Endometrium (tissue), 2 donors: ENCODE measurements around the gene ARF1.

ENCODE experiments used
- FAIRE-seq: peaks from 2 replicates; lab custom pipeline; 2012; peaks lifted over from hg19 to GRCh38; lab: Jason Lieb, UNC
- donor health status: control.
- donor health status: control.

The ARF1 gene

DNA sequence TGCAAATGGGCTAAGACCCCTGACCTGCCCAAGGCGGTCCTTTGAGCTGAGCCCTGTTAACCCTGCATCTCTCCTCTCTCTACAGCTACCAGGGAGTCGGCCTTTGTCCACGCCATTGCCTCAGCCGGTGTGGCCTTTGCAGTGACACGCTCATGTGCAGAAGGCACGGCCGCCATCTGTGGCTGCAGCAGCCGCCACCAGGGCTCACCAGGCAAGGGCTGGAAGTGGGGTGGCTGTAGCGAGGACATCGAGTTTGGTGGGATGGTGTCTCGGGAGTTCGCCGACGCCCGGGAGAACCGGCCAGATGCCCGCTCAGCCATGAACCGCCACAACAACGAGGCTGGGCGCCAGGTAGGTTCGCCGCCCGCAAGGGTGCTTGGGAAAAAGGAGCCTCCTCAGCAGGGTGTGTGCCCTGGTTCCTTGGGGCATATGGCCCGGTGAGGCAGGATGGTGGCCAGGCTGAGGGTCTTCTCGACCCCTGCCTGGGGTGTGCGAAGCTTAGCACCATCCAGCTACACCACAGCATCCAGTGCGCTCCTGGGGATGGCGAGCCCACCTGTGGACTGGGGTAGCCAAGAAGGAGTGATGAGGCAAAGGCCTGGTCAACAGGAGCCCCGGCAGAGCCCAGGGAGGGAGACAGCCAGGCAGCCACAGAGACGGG, 31.8 kb upstream of the ARF1 start:
- no peak for FAIRE-seq

DNA sequence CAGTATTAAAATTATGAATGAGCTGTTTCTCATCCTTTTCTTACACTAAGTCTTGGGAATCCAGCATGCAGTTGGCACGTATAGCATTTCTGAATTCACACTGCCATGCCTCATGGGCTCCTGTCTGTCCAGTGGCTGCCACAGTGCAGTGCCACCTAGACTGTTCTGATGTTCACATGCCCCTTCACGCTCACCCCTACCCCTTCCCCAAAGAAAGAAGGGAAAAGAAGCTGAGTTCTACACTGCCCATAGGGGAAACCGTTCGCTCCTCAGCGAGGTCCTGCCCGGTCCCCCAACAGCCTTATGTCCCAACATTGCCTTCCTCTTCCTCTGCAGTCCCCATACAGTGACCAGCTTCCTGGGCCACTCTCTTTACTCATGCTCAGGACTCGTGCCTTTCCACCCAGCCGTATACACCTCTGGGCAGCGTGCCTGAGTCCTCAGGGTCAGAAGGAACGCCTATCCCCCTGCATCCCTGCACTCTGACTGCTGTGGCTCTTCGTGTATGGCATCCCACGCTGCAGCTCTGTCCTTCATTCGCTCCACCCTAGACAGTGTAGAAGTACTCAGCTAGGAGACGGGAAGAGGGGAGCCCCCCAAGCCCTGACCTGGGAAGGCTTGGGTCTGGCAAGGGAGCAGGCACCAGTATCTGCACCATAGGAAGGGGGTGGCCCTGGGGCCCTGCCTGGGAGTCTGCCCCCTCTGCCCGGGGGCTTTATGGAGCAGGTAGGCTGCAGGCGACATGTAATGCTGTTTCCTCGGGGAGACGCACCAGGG, 24.1 kb upstream of the ARF1 start:
- no peak for FAIRE-seq

DNA sequence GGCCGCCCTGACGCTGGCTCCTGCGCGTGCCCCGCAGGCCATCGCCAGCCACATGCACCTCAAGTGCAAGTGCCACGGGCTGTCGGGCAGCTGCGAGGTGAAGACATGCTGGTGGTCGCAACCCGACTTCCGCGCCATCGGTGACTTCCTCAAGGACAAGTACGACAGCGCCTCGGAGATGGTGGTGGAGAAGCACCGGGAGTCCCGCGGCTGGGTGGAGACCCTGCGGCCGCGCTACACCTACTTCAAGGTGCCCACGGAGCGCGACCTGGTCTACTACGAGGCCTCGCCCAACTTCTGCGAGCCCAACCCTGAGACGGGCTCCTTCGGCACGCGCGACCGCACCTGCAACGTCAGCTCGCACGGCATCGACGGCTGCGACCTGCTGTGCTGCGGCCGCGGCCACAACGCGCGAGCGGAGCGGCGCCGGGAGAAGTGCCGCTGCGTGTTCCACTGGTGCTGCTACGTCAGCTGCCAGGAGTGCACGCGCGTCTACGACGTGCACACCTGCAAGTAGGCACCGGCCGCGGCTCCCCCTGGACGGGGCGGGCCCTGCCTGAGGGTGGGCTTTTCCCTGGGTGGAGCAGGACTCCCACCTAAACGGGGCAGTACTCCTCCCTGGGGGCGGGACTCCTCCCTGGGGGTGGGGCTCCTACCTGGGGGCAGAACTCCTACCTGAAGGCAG, 23.4 kb upstream of the ARF1 start:
- no peak for FAIRE-seq

DNA sequence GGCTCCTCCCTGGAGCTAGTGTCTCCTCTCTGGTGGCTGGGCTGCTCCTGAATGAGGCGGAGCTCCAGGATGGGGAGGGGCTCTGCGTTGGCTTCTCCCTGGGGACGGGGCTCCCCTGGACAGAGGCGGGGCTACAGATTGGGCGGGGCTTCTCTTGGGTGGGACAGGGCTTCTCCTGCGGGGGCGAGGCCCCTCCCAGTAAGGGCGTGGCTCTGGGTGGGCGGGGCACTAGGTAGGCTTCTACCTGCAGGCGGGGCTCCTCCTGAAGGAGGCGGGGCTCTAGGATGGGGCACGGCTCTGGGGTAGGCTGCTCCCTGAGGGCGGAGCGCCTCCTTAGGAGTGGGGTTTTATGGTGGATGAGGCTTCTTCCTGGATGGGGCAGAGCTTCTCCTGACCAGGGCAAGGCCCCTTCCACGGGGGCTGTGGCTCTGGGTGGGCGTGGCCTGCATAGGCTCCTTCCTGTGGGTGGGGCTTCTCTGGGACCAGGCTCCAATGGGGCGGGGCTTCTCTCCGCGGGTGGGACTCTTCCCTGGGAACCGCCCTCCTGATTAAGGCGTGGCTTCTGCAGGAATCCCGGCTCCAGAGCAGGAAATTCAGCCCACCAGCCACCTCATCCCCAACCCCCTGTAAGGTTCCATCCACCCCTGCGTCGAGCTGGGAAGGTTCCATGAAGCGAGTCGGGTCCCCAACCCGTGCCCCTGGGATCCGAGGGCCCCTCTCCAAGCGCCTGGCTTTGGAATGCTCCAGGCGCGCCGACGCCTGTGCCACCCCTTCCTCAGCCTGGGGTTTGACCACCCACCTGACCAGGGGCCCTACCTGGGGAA, 22.7 kb upstream of the ARF1 start:
- no peak for FAIRE-seq

DNA sequence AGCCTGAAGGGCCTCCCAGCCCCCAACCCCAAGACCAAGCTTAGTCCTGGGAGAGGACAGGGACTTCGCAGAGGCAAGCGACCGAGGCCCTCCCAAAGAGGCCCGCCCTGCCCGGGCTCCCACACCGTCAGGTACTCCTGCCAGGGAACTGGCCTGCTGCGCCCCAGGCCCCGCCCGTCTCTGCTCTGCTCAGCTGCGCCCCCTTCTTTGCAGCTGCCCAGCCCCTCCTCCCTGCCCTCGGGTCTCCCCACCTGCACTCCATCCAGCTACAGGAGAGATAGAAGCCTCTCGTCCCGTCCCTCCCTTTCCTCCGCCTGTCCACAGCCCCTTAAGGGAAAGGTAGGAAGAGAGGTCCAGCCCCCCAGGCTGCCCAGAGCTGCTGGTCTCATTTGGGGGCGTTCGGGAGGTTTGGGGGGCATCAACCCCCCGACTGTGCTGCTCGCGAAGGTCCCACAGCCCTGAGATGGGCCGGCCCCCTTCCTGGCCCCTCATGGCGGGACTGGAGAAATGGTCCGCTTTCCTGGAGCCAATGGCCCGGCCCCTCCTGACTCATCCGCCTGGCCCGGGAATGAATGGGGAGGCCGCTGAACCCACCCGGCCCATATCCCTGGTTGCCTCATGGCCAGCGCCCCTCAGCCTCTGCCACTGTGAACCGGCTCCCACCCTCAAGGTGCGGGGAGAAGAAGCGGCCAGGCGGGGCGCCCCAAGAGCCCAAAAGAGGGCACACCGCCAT, 21.9 kb upstream of the ARF1 start:
- FAIRE-seq, result no peak

DNA sequence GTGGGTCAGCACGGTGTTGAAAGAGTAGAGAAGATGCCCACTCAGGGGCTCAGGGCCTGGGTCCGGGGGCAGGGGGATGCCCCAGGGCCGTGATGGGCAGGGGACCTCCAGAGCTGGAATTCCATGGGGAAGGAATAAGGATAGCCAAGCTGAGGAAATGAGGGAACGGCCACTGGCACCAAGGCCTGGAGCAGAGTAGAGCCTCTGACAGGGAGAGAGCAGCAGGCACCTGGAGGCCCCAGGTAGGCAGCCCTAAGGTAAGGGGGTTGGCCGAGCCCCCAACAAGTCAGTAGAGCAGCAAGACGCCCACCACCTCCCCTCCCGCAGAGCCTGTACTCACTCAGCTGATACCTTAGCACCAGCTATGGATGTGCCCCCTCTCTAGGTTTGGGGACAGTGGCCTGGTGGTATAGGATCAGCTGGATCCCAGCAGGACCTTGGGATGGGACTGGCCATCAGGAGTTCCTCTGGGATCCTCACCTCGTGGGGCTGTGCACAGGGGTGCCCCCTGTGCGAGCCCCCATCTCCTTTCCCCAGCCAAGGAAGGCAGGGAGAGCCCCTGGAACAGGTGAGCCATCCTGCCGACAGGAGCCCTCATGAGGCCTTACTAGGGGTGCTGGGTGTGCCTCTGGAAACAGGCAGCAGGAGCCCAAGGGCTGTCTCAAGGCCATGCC, 21.0 kb upstream of the ARF1 start:
- no peak for FAIRE-seq

DNA sequence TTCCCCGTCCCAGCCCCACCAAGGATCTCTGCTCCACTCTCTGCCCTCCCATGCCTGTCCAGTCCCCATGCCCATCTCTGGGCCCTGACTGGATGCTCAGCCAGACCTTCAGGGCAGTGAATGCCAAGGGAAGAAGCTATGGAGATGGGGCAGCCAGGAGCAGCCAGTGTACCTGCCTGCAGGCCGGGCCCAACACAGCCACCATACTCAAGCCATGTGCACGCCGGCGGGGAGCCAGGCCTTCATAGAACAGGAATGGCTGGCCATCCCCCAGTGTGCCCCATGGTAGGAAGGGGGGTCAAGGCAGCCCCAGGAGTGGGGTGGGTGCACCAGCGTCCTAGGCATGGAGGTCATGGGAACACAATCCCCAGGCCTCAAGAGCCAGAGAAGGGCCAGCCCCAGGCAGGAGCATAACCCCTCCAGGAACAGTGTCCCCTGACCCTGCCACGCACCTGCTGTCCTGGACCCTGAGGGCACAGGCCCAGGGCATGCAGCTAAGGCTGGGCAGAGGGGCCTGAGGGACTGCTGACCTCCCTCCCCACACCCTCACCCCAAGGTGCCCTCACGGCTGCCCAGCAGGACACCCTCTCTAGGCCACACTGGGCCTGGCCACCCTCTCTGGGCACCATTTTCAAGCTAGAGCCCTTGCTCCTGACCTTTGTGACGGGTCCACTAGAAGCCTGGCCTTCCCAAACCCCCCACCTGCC, 20.3 kb upstream of the ARF1 start:
- FAIRE-seq, result no peak

DNA sequence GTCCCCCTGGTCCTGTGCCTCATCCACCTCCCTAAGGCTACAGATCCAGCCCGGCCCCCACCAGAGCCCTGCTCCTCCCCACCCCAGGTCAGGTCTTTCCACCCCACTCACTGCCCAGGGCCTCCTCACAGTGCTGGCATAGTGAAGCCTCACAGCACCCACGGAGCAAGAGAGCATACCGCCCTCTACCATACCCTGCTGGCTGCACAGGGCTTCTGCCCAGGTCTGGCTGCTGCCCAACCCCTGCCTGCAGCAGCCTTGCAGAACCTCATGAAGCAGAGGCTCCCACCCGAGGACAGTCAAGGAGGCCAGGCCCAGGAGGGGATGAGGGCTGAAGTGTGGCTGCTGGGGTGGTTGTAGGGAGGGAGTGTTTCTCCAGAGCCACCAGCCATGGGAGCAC, 19.7 kb upstream of the ARF1 start:
- no peak for FAIRE-seq

DNA sequence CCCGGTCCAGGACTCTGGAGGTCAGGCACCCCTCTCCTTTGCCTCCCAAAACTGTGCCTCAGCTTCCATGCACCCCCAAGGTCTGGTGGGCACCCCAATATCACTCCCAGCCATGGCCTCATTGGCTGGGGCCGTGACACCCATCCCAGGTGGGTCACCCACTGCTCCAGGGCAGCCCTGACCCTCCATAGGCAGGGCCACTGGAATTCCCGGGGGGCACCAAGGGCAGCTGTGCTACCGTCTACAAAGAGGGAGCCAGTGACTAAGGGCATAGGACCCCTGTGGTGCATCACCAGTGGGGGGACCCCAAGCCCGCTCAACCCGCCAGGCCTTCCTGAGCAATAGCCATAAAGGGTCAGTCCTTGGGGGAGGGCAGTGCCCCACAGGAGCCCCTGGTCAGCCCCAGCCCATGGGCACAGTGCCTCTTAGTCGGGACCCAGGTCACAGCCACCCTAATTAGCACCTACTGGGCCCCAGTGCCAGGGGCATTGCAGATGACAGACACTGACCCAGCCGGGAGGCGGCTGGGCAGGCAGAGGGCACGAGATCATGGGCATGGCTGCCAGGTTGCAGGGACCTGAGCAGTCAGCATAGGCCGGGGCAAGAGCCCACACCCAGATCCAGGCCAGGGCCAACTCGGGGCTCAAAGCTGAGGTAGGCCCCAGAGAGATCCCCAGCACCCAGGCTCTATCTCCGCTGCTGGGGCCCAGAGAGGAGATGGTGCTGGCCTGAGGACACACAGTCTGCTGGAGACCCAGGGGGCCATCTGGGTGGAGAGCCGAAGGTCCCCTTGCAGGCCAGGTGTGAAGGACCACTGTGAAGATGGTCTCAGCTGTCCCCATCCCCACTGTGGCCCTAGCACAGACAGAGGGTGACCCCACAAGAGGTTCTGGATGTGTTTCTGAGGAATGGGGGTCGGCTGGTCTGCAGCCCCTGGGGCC, 19.0 kb upstream of the ARF1 start:
- FAIRE-seq, result no peak

DNA sequence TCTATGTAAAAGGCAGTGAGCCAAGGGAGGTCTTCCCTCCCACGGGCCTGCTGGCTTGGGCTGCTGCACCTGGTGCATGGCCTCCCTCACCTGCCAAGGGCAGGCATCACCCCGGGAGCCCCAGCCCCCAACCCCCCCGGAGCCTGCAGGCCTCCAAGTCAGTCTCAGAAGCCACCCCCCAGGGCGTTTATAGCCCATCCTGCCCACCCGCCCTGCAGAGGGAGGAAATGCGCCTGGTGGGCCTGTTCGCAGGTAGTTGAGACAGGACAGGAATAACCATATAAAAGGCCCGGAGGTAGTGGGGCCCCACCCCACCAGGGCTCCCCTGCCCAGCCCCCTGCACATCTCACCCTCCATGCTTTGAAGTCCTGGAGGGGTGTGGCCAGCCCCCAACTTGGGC, 18.2 kb upstream of the ARF1 start:
- FAIRE-seq, result no peak

DNA sequence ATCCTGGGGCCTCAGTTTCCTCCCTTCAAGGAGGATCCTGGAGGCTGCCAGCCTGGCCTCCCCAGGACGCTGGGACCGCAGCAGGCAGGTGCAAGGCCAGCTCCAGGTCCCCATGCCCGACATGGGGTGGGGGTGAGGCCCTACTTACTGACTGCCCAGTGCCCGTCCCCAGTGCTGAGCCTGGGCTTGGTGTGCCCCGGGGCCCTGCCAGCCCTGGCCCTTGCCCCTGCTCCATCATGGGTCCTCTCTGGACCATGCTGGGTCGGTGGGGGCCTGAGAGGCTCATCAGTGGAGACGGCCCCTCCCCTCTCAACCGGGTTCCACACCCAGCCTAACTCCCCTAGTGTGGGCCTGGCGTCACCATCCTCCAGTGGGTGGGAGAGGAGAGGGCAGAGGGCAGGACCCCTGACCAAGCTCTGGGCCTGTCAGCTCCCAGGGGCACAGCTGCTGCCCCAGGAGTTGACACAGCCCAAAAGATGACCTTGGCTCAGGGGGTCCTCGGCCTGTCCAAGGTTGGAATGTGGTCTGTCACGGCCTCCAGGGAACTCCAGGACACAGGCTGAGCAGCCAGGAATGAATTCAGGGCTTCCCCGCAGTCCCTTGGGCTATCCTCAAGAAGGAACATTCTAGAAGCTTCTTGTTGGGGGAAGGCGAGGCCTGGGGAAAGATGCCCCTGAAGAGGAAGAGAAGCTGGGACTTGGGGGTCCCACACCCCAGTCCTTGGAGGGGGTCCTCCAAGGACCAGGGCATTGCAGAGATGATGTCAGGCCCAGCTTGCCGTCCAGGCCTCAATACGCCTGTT, 17.6 kb upstream of the ARF1 start:
- FAIRE-seq, result no peak

DNA sequence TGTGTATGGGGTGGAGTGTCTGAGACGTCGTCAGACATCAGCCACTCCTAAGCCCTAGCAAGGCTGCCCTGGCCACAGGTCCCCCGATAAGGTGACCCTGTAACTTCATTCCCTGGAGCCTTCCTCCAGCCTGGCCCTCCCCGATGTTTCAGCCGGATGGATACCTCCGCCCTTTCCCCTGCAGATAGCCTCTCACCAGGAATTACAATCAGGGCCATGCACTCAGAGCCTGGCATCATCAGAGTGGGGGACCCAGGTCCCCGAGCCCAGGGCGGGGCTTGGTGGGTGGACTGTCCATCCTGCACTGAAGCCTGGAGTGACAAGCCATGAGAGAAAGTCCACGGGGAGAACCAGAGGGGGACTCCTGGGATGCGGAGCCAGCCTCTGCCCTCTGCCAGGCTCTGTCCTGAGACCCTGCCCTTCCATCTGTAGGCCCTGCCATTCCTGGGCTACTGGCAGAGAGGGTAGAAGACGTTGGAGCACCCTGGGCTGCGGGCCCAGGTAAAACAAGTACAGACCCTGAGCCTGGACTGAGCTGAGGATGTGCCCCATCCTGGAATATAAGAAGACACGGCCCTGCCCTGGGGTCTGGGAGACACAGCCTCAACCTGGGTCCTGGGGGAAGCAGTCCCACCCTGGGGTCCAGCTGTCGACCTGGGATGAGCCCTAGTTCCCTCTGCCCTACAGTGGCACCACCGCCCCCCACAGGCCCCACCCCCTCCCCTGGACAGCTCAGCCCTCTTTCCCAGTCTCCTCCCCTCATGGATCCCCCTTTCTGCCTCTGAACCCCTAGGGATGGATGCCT, 16.8 kb upstream of the ARF1 start:
- no peak for FAIRE-seq

DNA sequence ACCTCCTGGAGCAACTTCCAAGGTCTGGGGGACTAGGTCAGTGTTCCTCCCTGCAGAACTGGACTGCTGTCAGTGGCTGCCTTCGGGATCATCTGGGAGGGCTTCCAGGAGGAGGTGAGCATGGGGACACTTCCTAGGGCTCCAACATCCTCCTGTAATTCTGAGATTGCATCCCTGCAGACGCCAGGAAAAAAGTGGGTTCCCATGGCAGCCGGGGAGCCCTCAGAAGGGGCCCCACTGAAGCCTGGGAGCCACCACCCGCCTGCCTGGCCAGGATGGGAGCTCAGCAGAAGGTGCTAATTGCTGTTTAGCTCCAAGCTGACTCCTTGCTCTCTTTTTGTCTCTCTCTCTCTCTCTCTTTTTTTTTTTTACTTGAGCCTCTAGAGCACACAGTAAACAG, 16.1 kb upstream of the ARF1 start:
- no peak for FAIRE-seq

DNA sequence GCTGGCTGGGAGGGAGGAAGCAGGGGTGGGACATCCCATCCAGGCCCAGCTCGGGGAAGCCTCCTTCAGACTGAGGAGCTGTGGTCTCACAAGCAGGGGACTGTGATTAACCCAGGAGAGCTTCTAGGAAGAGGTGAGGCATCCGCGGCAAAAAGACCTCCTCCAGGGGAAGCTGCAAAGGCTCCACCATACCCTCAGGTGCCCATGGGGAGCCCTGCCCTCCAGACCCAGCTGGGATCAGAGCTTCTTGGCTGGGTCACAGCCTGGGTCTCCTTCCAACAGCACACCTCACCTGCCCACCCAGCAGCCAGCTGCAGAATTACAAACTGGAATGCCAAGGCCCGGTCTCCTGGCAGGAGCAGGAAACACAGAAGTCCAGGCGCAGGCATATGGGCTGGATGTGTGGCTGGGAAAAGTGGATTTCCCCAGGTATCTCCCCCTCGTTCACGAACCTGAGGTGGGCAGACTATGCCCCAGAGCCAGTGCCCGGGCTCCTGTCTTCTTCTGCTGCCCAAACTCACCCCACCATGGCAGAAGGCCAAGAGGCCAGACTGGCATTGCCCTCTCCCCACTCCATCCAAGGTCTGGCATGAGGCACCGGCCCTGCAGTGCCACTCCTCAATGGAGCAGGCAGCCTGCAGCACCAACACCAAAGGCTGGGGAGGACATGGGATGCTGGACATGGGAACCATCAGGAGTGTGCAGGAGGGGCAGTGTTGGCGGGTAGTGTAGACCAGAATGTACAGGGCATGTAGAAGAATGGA, 15.4 kb upstream of the ARF1 start:
- FAIRE-seq, result no peak

DNA sequence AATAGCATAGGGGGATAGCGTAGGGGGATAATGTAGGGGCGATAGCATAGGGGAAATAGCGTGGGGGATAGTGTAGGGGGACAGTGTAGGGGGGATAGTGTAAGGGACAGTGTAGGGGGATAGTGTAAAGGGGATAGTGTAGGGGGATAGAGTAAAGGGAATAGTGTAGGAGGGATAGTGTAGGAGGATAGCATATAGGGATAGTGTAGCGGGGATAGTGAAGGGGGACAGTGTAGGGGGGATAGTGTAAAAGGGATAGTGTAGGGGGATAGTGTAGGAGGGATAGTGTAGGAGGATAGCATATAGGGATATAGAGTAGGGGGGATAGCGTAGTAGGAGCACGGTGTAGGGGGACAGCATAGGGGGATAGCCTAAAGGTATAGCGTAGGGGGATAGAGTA, 14.1 kb upstream of the ARF1 start:
- no peak for FAIRE-seq

DNA sequence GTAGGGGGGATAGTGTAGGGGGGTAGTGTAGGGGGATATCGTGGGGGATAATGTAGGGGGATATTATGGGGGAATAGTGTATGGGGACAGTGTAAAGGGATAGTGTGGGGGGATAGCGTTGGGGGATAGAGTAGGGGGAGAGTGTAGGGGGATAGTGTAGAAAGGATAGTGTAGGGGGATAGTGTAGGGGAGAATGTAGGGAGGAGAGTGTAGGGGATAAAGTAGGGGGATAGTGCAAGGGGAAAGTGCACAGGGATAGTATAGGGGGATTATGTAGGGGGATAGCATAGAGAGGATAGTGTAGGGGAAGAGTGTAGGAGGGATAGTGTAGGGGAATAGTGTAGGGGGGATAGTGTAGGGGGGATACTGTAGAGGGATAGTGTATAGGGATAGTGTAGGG, 12.3 kb upstream of the ARF1 start:
- FAIRE-seq, result no peak

DNA sequence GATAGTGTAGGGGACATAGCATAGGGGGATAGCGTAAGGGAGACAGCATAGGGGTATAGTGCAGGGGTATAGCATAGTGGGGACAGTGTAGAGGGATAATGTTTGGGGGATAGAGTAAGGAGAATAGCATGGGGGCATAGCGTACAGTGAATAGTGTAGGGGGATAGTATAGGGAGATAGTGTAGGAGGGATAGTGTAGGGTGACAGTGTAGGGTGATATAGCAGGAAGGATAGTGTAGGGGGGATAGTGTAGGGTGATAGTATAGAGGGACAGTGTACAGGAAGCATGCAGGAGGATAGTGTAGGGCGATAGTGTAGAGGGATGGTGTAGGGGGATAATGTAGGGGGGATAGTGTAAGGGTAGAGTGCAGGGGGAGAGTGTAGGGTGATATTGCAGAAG, 11.7 kb upstream of the ARF1 start:
- no peak for FAIRE-seq
